ENCODE data around the gene RNASE7.
A peak's percentile ranks its signal among the peaks of the same experiment; 100 is the strongest.

The RNASE7 gene

DNA sequence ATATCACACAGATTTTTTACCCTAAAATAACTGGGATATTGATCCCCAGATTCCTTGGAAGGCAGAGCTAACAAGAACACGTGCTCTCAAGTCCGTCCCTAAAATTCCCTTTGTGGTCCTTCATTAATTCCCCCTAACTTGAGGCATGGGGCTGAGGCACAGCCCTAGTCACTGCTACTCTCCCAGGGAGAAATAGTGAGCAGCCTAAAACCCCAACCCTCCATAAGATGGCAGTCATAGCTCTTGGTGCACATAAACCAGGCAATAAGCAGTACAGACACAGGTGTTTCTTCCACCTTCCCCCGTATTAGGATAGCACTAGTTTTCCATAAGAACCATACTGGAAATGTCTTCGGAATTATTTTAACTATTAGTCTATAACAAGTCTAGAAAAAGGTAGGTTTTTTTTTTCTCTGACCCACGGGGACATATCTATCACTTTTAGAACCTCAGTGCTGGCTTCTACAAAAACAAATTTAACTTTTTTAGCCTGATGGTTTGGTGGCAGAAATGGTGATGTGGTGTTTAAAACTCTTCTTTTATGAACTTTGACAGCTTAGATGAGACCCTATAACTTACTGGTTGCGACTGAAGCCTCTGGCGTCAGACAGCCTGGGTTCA lies 24.8 kb downstream of the RNASE7 start:
- H3K36me3 ChIP-seq (ENCODE audit: control insufficient read depth in 2 of 2, insufficient read depth in 1 of 2, low read length in 2 of 2): no peaks in the 10 kb centered on the region
- H3K9me3 ChIP-seq (ENCODE audit: control insufficient read depth, insufficient read depth, low read depth, low read length): no peaks in the 10 kb centered on the region
- POLR2A ChIA-PET: no interaction called here
- H3K4me3 ChIP-seq (ENCODE audit: low read depth, low read length): no peak overlapping the region
- no peak overlapping the region for H3K27ac ChIP-seq (ENCODE audit: extremely low read depth, low read depth, low read length)
- peaks cover 13% of the 10 kb centered on the region for H3K4me1 ChIP-seq (ENCODE audit: control insufficient read depth, insufficient read depth, low read length)
- CTCF ChIA-PET: interaction anchor here (0.6 to 5.0 kb wide), 14 partner anchors 10 to 193 kb away, joined by 3 to 131 read pairs (median 4); partner anchors contain the start of gene TMEM253
- TF ChIP-seq ZNF248 (tag by site-specific recombination; IDR thresholded peaks at IDR 0.05) (no peak), ZNF654 (tag by site-specific recombination; IDR thresholded peaks at IDR 0.05; ENCODE audit: low read depth) (peak; percentile 41), ZBTB44 (tag by site-specific recombination; IDR thresholded peaks at IDR 0.05) (no peak), ZNF623 (tag by site-specific recombination; IDR thresholded peaks at IDR 0.05) (no peak), ZSCAN30 (tag by site-specific recombination; IDR thresholded peaks at IDR 0.05) (no peak), ZNF843 (tag by site-specific recombination; IDR thresholded peaks at IDR 0.05) (no peak), SCRT2 (tag by site-specific recombination; IDR thresholded peaks at IDR 0.05) (0 out of 2 replicates have a peak, but pooled peaks have one; percentile 11), INSM2 (tag by site-specific recombination; IDR thresholded peaks at IDR 0.05) (no peak)
- TF ChIP-seq, protein P1, sequence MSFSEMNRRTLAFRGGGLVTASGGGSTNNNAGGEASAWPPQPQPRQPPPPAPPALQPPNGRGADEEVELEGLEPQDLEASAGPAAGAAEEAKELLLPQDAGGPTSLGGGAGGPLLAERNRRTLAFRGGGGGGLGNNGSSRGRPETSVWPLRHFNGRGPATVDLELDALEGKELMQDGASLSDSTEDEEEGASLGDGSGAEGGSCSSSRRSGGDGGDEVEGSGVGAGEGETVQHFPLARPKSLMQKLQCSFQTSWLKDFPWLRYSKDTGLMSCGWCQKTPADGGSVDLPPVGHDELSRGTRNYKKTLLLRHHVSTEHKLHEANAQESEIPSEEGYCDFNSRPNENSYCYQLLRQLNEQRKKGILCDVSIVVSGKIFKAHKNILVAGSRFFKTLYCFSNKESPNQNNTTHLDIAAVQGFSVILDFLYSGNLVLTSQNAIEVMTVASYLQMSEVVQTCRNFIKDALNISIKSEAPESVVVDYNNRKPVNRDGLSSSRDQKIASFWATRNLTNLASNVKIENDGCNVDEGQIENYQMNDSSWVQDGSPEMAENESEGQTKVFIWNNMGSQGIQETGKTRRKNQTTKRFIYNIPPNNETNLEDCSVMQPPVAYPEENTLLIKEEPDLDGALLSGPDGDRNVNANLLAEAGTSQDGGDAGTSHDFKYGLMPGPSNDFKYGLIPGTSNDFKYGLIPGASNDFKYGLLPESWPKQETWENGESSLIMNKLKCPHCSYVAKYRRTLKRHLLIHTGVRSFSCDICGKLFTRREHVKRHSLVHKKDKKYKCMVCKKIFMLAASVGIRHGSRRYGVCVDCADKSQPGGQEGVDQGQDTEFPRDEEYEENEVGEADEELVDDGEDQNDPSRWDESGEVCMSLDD (tag by site-specific recombination; IDR thresholded peaks at IDR 0.05): no peak

DNA sequence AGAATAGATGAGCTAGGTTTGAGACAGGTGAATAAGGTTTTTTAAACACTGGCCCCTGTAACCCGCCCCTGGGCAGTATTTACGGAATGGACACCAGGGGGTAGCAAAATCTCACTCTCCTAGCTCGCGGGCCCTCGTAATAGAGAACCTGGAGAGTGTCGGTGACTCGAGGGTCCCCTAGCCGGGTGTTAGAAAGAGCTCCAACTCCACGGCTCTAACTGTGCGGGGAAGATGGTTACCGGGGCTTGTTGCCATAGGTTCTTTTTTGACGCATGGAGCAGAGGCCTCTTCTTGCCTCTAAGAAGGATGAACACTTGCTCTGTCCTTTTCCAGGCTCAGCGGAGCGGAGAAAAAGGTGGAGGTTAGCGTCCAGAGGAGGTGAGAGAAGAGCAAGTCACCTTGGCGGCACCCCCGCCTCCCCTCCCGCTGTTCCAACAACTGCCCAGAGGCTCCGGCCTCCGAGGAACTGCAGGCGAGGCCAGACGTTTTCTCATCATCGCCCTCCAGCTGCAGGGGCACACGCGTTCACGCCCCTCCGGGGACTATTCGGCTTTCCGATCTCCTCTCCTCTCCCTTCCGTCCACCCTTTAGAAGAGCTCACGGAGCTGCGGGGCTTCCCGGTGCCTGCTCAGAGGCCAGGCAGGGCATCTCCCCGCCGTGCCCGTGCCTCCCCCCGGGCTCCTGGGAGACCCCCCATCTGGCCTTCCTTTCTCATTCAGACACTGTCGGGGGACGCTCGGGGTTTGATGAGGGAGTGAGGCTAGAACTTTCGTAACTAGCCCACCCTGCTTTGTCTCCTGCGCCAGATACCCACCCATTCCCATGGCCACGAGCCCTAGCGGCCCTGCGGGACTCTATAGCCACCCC lies 26.6 kb downstream of the RNASE7 start:
- Histone ChIP-seq H3K9me3 (ENCODE audit: control insufficient read depth, insufficient read depth, low read depth, low read length) (no peaks in the 10 kb centered on the region), H3K4me3 (ENCODE audit: low read depth, low read length) (no peak overlapping the region), H3K27ac (ENCODE audit: extremely low read depth, low read depth, low read length) (no peak overlapping the region; the same call in 1 of the 2 replicates), H3K4me1 (ENCODE audit: control insufficient read depth, insufficient read depth, low read length) (peaks cover 16% of the 10 kb centered on the region), H3K36me3 (ENCODE audit: control insufficient read depth in 2 of 2, insufficient read depth in 1 of 2, low read length in 2 of 2) (peaks cover 0 to 10% of the 10 kb centered on the region in 2 experiments; a peak in 1 of 3 replicates)
- TF ChIP-seq, protein P2, sequence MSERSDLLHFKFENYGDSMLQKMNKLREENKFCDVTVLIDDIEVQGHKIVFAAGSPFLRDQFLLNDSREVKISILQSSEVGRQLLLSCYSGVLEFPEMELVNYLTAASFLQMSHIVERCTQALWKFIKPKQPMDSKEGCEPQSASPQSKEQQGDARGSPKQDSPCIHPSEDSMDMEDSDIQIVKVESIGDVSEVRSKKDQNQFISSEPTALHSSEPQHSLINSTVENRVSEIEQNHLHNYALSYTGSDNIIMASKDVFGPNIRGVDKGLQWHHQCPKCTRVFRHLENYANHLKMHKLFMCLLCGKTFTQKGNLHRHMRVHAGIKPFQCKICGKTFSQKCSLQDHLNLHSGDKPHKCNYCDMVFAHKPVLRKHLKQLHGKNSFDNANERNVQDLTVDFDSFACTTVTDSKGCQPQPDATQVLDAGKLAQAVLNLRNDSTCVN (tag by site-specific recombination; optimal IDR thresholded peaks at IDR 0.05): peak; percentile 9
- TF ChIP-seq CTCF (tag by site-specific recombination; IDR thresholded peaks at IDR 0.05) (0 out of 2 replicates have a peak, but pooled peaks have one; percentile 13), ZSCAN16 (tag by site-specific recombination; IDR thresholded peaks at IDR 0.05) (no peak), ZNF654 (tag by site-specific recombination; IDR thresholded peaks at IDR 0.05; ENCODE audit: low read depth) (peak; percentile 59), ZNF768 (tag by site-specific recombination; IDR thresholded peaks at IDR 0.05) (no peak), GLIS1 (tag by site-specific recombination; IDR thresholded peaks at IDR 0.05) (peak; percentile 34; the same call in 1 of the 2 replicates), ZEB2 (tag by site-specific recombination; IDR thresholded peaks at IDR 0.05) (0 out of 2 replicates have a peak, but pooled peaks have one; percentile 51), BCL11B (tag by site-specific recombination; IDR thresholded peaks at IDR 0.05; ENCODE audit: low read depth) (no peak), ZNF114 (tag by site-specific recombination; IDR thresholded peaks at IDR 0.05) (no peak), GLIS2 (tag by site-specific recombination; IDR thresholded peaks at IDR 0.05) (peak; percentile 32; the same call in 1 of the 2 replicates), ZNF132 (tag by site-specific recombination; IDR thresholded peaks at IDR 0.05; ENCODE audit: borderline replicate concordance) (no peak), ZNF341 (tag by site-specific recombination; IDR thresholded peaks at IDR 0.05; ENCODE audit: low read depth) (peak; percentile 95)
- POLR2A ChIA-PET: interaction anchor here (1.0 to 1.6 kb wide), 5 partner anchors 19 to 54 kb away, joined by 3 to 8 read pairs (median 5); no protein-coding TSS in a partner anchor
- CTCF ChIA-PET: interaction anchor here (0.6 to 5.0 kb wide), 15 partner anchors 9 to 217 kb away, joined by 3 to 131 read pairs (median 7); partner anchors contain the start of genes RNASE7 and TMEM253

Data from HEK293 (cell line).